Ascending aorta (tissue), 2 donors: ENCODE results near the gene RBM17. TPM values are rescaled to one million over a fixed set of nuclear protein-coding genes. Genes with fewer than 3 reads are reported as not detected.

Source experiments
- DNase-seq, 2 donors: peaks; one replicate each; pipeline ENCODE4 v3.0.0-alpha.2; 2019; ENCODE audit warnings: low spot score in 2 of 2
- H3K27ac ChIP-seq, 2 donors: fragments of 200-600 bp; sonication (generic); one replicate each; pipeline ENCODE4 v1.5.1; 2016 to 2017; ENCODE audit warnings: mild to moderate bottlenecking in 1 of 2
- H3K27me3 ChIP-seq: fragments of 200-600 bp; sonication (generic); one replicate; pipeline ENCODE4 v1.5.1; 2017
- H3K36me3 ChIP-seq, 2 donors: fragments of 200-600 bp; sonication (generic); one replicate each; pipeline ENCODE4 v1.5.1; 2016
- H3K4me1 ChIP-seq, 2 donors: fragments of 200-600 bp; sonication (generic); one replicate each; pipeline ENCODE4 v1.5.1; 2016 to 2017; ENCODE audit warnings: mild to moderate bottlenecking in 1 of 2
- H3K4me3 ChIP-seq, 2 donors: fragments of 200-600 bp; sonication (generic); one replicate each; pipeline ENCODE4 v1.5.1; 2016 to 2017; ENCODE audit warnings: mild to moderate bottlenecking in 1 of 2
- H3K9me3 ChIP-seq, 2 donors: fragments of 200-600 bp; sonication (generic); one replicate each; pipeline ENCODE4 v1.5.1; 2016
- CTCF ChIP-seq, 3 experiments: fragments of 200-600 bp in 2 of 3; fragments of 450-650 bp in 1 of 3; sonication (generic) in 2 of 3; IDR thresholded peaks; one replicate each; pipeline ENCODE4 v1.5.1; 2016 to 2019; ENCODE audit warnings: antibody characterized with exemption in 3 of 3, mild to moderate bottlenecking in 1 of 3, moderate library complexity in 1 of 3
- intact Hi-C: fragments of 100-400 bp; cut with DNase I; formaldehyde crosslinking; loops from one replicate; pipeline ENCODE4 v1.15.1; 2023
- total RNA-seq: library from RNA; depleted of rRNA; stranded (reverse); fragments of >200 nt; gene quantifications from one replicate; pipeline ENCODE4 v1.1.0, GENCODE V29; 2016

Gene RBM17
- total RNA-seq, 1 donor from 2014 or later: 22.7 TPM

GRCh38 chr10:6143181-6143580, 54.3 kb downstream of the RBM17 start:
- no peaks in the 10 kb centered on the region for H3K27me3 ChIP-seq
- H3K27ac ChIP-seq: no peak overlapping the region
- no peak overlapping the region for H3K4me3 ChIP-seq
- intact Hi-C loops: no loop called here
- no peak for DNase-seq
- H3K36me3 ChIP-seq: no peaks in the 10 kb centered on the region
- H3K4me1 ChIP-seq: peaks cover 6 to 16% of the 10 kb centered on the region in 2 donors
- TF ChIP-seq CTCF (IDR thresholded peaks at IDR 0.05): no peak
- H3K9me3 ChIP-seq: no peaks in the 10 kb centered on the region

GRCh38 chr10:6144406-6145165, 55.8 kb downstream of the RBM17 start:
- Histone ChIP-seq H3K4me1 (peaks cover 6 to 16% of the 10 kb centered on the region in 2 donors), H3K36me3 (no peaks in the 10 kb centered on the region), H3K27ac (peak overlapping the region; percentile 87 to 95), H3K27me3 (no peaks in the 10 kb centered on the region), H3K9me3 (no peaks in the 10 kb centered on the region), H3K4me3 (peak overlapping the region; percentile 88 to 92)
- peak; percentile 76 to 97 for DNase-seq
- no peak for TF ChIP-seq CTCF (IDR thresholded peaks at IDR 0.05)
- intact Hi-C loops: loop anchor here (1.0 to 2.0 kb wide), 2 partner anchors 20 to 58 kb away; partner anchors contain the start of gene PFKFB3

- Histone ChIP-seq H3K9me3 (no peaks in the 10 kb centered on the region), H3K4me3 (peak overlapping the region; percentile 88 to 92), H3K27ac (peak overlapping the region; percentile 87 to 95), H3K4me1 (peaks cover 6 to 16% of the 10 kb centered on the region in 2 donors), H3K36me3 (no peaks in the 10 kb centered on the region), H3K27me3 (no peaks in the 10 kb centered on the region)
- no peak for TF ChIP-seq CTCF (IDR thresholded peaks at IDR 0.05)
- DNase-seq: no peak
- intact Hi-C loops: loop anchor here (1.0 to 2.0 kb wide), 2 partner anchors 21 to 57 kb away; partner anchors contain the start of gene PFKFB3
These were observed 56.5 kb downstream of the RBM17 start for GRCh38 chr10:6145166-6145987.

GRCh38 chr10:6146013-6146785, 57.4 kb downstream of the RBM17 start:
- no peaks in the 10 kb centered on the region for H3K9me3 ChIP-seq
- peak overlapping the region; percentile 87 to 95 for H3K27ac ChIP-seq
- H3K4me3 ChIP-seq: peak overlapping the region; percentile 88 to 92
- DNase-seq: no peak
- H3K4me1 ChIP-seq: peaks cover 6 to 16% of the 10 kb centered on the region in 2 donors
- no peaks in the 10 kb centered on the region for H3K27me3 ChIP-seq
- intact Hi-C loops: no loop called here
- no peaks in the 10 kb centered on the region for H3K36me3 ChIP-seq
- no peak for TF ChIP-seq CTCF (IDR thresholded peaks at IDR 0.05)

GRCh38 chr10:6146921-6147320, 58.1 kb downstream of the RBM17 start:
- TF ChIP-seq CTCF (IDR thresholded peaks at IDR 0.05): no peak
- Histone ChIP-seq H3K27ac (peak overlapping the region in 1 of 2 donors; percentile 2), H3K9me3 (no peaks in the 10 kb centered on the region), H3K4me1 (peaks cover 6 to 16% of the 10 kb centered on the region in 2 donors), H3K4me3 (peak overlapping the region in 1 of 2 donors; percentile 88), H3K36me3 (no peaks in the 10 kb centered on the region), H3K27me3 (no peaks in the 10 kb centered on the region)
- intact Hi-C loops: no loop called here
- DNase-seq: no peak
